ENCODE measurements around the gene ZKSCAN3. TPM values are rescaled to one million over a fixed set of nuclear protein-coding genes. Genes with fewer than 3 reads are reported as not detected.
"Not testable (repeated sequence)": the region's sequence is repeated elsewhere in the genome, so short reads cannot be mapped to it uniquely, and the experiment has no call there.

Gene ZKSCAN3
- total RNA-seq, 1 donor from 2014 or later: 4.7 TPM

DNA sequence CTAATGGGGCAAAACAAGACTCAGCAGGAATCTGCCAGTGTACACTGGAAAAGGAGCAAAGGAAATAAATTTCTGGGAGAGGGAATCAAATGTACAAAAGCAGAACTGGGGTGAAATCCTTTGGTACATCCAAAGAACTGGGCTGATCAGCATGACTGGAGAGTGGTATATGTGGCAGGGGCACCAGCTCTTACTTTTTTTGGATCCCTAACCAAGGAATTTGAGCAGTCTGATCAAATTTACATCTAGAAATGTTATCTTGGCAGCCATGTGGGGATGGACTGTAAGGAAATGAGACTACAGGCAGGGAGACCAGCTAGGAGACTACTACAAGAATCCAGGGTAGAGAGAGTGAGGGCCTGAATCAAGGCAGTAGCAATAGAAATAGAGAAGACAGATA, 12.6 kb upstream of the ZKSCAN3 start:
- DNase-seq: no peak
- intact Hi-C loops (cut with micrococcal nuclease): no loop called here
- ATAC-seq: no peak

DNA sequence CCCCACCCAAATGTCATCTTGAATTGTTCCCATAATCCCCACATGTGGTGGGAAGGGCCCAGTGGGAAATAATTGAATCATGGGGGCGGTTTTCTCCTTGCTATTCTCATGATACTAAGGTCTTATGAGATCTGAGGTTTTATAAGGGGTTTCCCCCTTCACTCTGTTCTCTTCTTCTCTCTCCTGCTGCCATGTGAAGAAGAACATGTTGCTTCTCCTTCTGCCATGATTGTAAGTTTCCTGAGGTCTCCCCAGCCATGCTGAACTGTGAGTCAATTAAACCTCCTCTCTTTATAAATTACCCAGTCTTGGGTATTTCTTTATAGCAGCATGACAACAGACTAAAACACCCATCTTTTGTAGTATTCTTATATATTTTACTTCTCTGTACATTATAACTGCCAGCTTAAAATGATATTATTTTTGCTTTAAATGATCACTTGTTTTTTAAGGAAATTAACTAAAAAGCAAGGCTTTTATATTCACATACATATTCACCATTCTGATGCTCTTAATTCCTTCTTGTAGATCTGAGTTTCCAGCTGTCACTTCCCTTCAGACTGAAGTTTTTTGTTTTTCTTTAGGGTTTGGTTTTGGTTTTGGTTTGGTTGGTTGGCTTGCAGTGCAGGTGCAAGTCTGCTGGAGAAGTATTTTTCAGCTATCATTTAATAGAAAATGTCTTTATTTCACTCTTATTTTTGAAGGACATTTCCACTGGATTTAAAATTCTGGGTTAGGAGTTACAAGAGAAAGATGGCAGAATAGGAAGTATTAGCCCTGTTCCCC, 9.2 kb upstream of the ZKSCAN3 start:
- no peak for ATAC-seq
- intact Hi-C loops (cut with micrococcal nuclease): no loop called here

DNA sequence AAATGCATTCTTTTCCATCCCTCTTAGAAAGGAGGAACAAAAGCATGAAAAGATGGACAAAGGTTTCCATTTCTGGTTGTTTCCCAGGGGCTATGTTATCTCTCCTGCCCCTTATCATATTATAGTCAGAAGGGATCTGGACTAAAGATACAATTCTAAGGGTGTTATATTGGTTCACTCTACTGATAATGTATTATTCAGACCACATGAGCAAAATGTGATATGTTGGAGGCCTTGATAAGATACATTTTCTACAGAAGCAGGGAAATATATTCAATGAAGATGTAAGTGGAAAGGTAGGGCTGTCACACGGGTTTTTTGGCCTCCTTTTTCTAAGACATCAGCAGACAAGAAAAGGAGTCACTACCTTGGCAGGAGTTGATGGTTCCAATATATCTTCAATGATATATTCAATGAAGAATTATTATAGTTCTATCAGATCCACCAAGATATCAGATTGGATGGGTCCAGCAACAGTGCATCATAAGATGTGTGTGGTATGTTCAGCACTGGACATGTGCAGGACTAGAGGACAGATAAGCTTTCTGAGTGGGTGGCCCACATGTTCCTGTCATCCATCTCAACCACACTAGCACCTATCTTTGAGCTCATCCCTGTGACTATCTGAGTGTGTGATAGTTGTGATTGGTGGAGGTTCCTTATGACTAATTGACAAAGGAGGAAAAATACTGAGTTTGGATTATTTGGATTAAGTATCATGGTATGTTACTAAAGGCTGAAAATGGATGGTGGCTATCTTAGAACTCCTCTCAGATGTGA, 5.7 kb upstream of the ZKSCAN3 start:
- ATAC-seq (no peak), DNase-seq (no peak)
- intact Hi-C loops (cut with micrococcal nuclease): no loop called here

More for the DNA sequence above, 9.2 kb upstream of the ZKSCAN3 start:
- no peak for DNase-seq

DNA sequence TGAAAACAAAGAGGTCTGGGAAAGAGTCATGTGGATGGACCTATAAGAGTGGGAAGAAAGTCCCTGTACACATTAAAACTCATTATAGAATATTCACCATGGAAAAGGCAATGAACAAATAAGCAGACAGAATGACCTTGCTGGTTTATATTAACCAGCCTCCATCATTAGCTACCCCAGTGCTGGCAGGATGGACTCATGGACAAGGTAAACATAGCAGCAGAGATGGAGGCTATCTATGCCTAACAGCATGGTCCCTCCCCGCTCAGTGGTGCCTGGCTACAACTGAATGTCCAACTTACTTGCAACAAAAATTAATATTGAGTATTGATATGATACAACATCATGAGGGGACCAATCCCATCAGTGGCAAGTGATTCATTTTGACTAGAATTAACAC, 4.5 kb upstream of the ZKSCAN3 start:
- DNase-seq (no peak), ATAC-seq (no peak)
- intact Hi-C loops (cut with micrococcal nuclease): no loop called here

DNA sequence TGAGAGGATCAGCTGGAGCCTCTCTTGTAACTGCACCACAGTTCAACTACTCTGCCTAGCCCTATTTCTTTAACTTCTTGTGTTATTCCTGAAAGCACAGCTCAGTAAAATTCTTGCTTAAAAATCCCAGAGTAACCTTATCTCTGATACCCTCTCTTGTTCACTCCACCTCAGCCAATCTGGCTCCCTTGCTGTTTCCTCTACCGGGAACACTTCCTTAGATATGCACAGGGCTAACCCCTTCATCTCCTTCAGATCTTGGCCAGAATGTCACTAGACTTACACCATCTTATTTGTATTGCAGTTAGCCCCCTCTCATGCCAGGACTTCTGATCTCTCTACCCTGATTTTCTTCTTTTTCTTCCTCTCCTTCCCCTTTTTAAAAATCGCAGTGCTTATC, 2.6 kb upstream of the ZKSCAN3 start:
- ATAC-seq (no peak), DNase-seq (no peak)
- intact Hi-C loops (cut with micrococcal nuclease): no loop called here

DNA sequence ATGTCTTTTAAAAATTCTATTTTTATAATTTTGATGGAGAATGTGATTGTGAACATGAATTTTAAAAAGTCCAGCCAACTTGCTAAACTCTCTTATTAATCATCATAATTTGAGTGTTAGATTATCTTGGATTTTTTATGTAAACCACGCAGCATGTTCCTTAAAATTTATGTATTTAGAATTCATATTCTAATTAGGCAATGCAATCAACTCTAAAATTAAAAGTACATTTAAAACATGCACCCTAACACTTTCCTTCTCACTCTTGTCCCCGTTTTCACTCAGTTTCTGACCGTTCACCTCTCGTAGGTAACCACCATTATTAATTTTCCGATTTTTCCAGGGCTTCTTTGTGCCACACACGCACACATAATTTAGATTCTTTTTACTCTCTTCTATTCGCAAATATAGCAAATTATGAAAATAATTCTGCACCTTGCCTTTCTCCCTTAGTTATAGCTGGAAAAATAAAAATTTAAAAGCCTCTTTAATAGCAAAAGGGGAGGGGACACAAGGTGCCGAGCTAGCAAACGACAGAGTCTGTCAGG, 329 bp upstream of the ZKSCAN3 start:
- ATAC-seq: no peak
- DNase-seq: no peak
- intact Hi-C loops (cut with micrococcal nuclease): no loop called here

DNA sequence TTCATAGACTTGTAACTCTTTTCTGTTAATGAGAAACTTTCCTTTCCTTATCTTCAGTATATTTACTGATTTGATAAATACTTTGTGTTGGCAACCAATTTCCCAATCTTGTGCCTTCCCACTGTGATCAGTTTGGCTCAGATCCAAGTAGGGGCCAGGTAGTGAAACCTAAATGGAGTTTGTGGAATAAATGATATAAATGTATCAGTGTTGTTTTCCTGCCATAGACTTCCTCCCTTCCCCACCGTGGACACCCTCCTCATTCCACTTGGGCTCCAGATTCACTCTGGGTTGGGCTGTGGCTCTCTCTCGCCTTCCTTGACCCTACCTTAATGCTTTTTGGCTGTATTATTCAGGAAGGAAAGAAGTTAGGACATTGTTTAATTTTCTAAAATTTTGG, 1.3 kb downstream of the ZKSCAN3 start:
- ATAC-seq: no peak

DNA sequence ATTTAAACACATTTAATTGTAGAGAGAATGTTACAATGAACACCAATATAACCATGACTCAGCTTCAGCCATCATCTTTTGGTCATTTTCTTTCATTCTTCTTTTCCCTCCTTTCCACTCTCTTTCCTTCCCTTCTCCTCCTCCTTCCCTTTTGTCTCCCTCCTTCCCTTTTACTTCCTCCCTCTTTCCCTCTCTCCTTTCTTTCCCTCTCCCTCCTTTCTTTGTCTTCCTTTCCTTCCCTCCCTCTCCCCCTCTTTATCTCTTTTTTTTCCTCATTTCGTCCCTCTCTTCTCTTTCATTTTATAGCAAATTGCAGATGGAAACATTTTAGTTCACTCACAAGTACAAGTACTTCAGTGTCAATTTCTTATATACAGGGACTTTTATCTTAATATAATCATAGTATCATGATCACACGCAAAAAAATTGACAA, 1.8 kb downstream of the ZKSCAN3 start:
- no peak for DNase-seq

More for the DNA sequence above, 1.3 kb downstream of the ZKSCAN3 start:
- DNase-seq: no peak
- intact Hi-C loops (cut with micrococcal nuclease): loop anchor here (10.0 kb wide), 1 partner anchor 216 kb away; no protein-coding TSS in a partner anchor

DNA sequence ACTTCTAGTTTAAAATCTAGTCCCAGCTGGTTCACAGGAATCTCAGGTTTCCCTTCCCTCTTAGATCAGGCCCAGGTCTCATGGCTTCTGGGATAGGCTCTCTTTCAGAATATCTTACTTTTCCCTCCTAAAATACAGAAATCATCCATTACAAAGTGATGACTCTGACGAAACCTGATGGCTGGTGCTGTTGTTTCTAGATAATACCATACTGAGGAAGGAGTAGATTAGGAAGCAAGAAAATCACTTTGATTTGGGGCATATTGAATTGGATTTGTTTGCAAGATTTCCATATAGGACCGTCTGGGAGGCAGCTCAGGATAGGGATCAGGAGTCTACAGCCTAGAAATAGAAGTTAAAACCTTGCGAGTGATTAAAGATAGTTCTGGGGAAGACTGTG, 3.6 kb downstream of the ZKSCAN3 start:
- intact Hi-C loops (cut with micrococcal nuclease): loop anchor here (10.0 kb wide), 1 partner anchor 219 kb away; no protein-coding TSS in a partner anchor
- no peak for DNase-seq
- ATAC-seq: no peak

More for the DNA sequence above, 1.8 kb downstream of the ZKSCAN3 start:
- intact Hi-C loops (cut with micrococcal nuclease): loop anchor here (10.0 kb wide), 1 partner anchor 217 kb away; no protein-coding TSS in a partner anchor
- ATAC-seq: no peak

DNA sequence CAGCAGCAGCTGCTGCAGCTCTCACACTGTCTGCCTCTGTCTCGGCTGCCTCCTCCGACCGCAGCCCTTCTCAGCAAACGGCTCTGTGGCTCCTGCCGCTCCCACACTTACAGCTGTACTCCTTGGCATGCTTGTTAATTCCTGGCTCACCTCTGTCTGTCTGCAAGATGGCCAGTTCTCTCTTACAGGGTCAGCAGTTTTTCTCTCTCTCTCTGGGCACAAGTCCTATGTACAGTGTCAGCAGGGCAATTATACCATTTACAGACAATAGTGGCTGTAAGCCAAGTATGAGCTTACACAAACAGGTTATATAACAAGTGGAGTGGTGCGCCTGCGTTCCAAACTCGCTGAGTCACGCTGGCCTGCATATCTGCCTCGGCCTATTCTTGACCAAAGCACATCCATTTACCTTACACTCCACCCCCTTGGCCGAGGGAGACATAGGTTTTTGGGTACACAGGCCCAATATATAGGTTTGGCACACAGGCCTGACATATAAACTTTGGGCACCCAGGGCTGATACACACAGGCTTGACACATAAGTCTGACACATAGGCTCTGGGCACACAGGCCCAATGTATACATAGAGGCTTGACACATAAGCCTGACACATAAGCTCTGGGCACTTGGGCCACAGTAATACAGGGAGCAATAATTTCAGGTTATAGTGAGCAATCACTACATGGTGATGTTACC, 4.4 kb downstream of the ZKSCAN3 start:
- intact Hi-C loops (cut with micrococcal nuclease): loop anchor here (10.0 kb wide), 1 partner anchor 219 kb away; no protein-coding TSS in a partner anchor
- ATAC-seq: peak; percentile 3
- DNase-seq: peak; percentile 63

DNA sequence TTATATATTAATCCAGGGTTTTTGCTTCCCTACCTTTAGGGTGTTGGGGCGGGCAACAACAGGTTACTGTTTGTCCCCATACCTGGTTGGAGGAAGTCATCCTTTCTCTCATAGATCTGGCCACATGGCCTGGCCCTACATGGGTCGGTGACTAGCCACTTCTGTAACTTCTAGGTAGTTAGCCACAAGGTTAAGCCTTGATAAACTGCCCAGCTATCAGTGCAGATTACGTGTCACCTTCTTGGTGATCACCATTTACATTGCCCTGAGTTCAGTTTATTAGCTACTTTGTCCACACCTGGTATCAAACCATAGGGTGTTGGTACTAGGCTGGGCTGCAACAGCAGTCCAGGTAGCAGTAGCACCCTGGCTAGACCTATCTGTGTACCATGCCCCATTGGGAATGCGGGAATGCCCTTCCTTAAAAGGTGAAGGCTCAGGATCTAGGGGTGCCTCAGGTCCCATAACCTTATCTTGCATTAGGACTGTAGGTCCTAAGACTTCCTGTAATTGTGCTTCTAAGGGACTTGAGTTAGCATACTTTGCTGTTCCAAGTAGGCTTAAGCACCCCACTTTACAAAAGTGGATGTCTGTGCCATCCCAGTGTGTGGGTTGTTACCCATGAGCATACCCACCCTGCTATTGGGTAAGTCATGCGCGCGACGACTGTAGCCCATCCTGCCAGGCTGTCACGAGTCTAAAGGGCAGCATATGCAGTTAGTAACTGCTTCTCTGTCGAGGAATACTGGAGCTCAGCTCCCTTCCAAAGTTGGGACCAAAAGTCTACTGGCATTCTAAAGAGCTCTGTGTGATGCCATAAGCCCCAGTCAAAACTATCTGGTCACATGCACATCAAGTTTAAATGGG, 5.2 kb downstream of the ZKSCAN3 start:
- ATAC-seq: no peak
- intact Hi-C loops (cut with micrococcal nuclease): loop anchor here (10.0 kb wide), 1 partner anchor 220 kb away; no protein-coding TSS in a partner anchor
- no peak for DNase-seq

DNA sequence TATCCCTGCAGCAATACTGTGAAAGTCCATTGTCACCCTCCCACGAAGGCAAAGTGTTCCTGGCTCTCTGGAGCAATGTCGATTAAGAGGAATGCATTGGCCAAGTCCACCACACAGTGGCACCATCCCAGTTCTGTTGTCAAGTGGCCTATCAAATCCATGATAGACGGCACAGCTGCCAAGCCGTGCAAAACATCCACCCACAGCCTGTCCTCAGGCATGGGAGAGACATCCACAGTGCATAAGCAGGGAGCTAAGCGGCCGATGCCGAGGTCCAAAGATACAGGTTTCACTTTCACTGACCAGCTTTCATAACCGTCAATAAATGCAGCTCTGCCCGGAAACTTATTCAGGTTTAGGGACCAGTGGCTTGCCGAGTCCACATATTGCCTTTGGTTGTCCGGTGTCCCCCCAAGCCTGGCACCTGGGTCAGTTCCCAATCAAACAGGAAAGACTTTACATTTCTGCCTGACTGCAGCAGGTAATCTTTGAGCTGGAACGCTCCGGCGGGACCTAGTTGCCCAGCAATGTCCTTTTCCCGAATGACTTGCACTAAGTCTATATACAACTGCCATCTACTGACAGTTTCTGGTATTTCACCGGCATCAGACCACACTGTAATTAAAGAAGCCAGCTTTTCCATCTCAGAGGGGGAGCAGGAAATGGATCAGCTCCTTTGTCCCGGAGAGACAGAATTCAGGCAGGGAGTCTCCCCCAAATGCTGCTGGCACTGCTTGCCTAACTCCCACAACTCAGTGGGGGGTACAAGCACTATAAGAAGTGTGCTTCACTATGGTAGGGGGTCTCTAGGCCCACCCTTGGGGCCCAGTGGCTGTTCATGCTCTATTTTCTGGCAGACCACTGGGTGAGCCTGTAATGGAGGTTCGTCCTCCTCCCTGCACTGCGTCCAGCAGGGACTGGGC, 6.3 kb downstream of the ZKSCAN3 start:
- intact Hi-C loops (cut with micrococcal nuclease): loop anchor here (10.0 kb wide), 1 partner anchor 221 kb away; no protein-coding TSS in a partner anchor
- DNase-seq (peak; percentile 77), ATAC-seq (peak; percentile 93)

DNA sequence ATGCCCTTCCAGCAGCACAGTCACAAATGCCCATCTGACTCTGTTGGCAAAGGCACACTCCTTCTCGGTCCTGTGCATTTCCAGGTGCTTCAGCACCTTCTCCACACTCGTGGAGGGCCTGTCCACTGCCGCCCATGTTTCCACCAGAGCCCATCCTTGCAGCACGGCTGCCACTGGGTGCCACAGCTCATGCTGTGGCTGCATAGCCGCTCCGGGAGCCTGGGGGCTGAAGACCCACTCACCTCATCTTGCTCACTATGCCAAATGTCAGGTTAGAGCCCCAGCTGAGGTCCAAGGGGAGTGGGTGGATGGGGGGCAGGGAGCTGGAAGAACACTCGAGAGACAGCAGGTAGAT, 6.9 kb downstream of the ZKSCAN3 start:
- ATAC-seq: no peak
- DNase-seq: no peak
- intact Hi-C loops (cut with micrococcal nuclease): loop anchor here (10.0 kb wide), 1 partner anchor 222 kb away; no protein-coding TSS in a partner anchor

DNA sequence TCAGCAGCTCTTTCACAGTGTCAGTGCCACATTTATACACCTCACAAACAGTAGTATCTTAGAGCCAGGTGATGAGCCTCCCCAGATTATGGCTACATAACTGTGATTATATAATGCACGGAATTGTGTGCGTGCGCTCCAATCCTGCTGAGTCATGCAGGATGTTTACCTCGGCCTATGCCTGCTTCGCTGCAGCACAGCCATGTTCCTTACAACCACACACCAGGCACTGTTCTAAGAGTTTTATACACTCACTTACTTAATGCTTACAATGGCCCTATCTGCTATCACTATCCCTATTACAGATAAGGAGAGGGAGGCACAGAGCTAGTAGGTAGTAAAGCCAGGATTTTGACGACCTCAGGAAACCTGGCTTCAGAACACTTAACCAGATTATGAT, 7.3 kb downstream of the ZKSCAN3 start:
- DNase-seq: no peak
- intact Hi-C loops (cut with micrococcal nuclease): loop anchor here (10.0 kb wide), 1 partner anchor 222 kb away; no protein-coding TSS in a partner anchor
- ATAC-seq: no peak

DNA sequence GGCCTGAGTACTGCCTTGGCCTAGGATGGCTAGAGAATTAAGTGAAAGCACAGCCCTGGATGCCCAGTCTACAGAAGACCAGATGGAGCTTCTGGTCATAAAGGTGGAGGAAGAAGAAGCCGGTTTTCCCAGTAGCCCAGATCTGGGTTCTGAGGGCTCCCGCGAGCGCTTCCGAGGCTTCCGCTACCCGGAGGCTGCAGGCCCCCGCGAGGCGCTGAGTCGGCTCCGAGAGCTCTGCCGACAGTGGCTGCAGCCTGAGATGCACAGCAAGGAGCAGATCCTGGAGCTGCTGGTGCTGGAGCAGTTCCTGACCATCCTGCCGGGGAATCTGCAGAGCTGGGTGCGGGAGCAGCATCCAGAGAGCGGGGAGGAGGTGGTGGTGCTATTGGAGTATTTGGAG, 9.8 kb downstream of the ZKSCAN3 start:
- DNase-seq, ATAC-seq: not testable (repeated sequence)
- intact Hi-C loops (cut with micrococcal nuclease): loop anchor here (10.0 kb wide), 1 partner anchor 225 kb away; no protein-coding TSS in a partner anchor

DNA sequence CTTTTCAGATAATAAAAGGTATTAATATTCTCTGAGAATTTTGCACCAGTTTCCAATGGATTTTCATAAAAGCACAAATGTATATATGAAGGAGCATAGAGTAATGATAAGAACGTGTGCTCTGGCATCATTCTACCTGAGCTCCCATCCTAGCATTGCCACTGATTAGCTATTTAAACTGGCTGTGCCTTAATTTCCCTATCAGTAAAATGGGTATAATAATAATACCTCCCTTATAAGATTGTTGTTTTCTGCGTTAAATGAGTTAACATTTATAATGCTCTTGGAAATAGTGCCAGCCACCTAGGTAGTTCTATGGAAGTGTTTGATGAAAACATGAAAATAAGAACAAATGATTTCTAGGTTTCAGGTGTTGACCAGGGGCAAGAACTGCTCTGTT, 11.2 kb downstream of the ZKSCAN3 start:
- DNase-seq (no peak), ATAC-seq (no peak)
- intact Hi-C loops (cut with micrococcal nuclease): no loop called here

DNA sequence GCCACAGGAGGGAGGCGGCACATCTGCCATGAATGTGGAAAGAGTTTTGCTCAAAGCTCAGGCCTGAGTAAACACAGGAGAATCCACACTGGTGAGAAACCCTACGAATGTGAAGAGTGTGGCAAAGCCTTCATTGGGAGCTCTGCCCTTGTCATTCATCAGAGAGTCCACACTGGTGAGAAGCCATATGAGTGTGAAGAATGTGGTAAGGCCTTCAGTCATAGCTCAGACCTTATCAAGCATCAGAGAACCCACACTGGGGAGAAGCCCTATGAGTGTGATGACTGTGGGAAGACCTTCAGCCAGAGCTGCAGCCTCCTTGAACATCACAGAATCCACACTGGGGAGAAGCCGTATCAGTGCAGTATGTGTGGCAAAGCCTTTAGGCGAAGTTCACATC, 15.8 kb downstream of the ZKSCAN3 start:
- intact Hi-C loops (cut with micrococcal nuclease); DNase-seq; ATAC-seq: not testable (repeated sequence)

Data from left ventricle myocardium superior (tissue), 1 donor.